GM13976 (cell line): ENCODE measurements around the gene LGI4.

Experiments
- DNase-seq: peaks from one replicate; pipeline ENCODE4 v3.0.0; 2012; ENCODE audit warnings: low spot score
- in situ Hi-C: fragments of 300-500 bp; cut with MboI; formaldehyde crosslinking; loops from one replicate; pipeline ENCODE4 v1.12.0; 2022; ENCODE audit warnings: low sequenced_read_pairs, mixed read lengths, inconsistent platforms; ENCODE audit not compliant: unreplicated experiment
- TF ChIP-seq, protein P1 (sequence below): IDR thresholded peaks from 2 replicates; pipeline ENCODE4 v1.5.1; 2012; ENCODE audit warnings: borderline replicate concordance, mild to moderate bottlenecking; ENCODE audit not compliant: insufficient read depth; ENCODE audit errors: extremely low read depth, missing control alignments, control extremely low read depth

LGI4 gene

DNA sequence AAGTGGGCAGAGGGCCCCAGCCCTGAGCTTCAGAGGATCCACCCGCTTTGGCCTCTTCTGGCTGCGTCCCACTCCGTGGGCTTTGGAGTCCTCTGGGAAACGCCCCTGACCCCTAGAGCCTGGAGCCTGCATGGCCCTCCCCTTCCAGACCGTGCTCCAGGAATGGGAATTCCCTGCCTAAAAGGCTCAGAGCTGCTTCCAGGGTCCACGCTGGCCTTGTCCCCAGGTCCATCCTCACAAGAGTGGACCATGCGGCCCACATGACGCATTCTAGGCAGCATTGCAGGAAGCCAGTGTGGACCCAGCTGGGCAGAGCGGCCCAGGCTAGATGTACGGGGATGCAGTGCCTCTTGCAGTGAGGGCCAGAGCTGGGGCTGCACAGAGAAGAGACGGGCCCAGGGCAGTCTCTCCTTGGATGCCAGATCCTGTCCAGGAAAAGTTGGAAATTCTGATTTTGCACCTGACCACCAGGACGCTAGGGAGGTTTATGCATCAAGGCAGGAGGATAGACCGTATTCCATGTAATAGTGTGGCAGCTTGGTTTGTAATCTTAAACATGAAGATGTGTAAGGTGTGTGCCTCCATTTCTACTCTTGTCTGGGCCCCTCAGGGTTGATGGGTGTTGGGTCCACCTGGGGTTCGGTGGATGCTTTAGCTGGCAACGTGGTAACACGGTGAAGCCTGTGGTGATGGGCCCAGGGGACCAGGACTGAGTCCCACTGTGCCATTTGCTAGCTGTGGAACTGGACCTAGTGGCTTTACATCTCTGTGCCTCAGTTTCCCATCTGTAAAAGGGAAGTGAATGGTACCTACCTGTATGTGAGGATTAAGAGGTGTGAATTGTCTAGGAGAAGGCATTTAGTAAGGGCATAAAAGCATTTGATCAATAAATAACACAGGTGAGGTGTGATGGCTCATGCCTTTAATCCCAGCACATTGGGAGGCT lies 34.0 kb downstream of the LGI4 start:
- DNase-seq = no peak
- TF ChIP-seq, protein P1, sequence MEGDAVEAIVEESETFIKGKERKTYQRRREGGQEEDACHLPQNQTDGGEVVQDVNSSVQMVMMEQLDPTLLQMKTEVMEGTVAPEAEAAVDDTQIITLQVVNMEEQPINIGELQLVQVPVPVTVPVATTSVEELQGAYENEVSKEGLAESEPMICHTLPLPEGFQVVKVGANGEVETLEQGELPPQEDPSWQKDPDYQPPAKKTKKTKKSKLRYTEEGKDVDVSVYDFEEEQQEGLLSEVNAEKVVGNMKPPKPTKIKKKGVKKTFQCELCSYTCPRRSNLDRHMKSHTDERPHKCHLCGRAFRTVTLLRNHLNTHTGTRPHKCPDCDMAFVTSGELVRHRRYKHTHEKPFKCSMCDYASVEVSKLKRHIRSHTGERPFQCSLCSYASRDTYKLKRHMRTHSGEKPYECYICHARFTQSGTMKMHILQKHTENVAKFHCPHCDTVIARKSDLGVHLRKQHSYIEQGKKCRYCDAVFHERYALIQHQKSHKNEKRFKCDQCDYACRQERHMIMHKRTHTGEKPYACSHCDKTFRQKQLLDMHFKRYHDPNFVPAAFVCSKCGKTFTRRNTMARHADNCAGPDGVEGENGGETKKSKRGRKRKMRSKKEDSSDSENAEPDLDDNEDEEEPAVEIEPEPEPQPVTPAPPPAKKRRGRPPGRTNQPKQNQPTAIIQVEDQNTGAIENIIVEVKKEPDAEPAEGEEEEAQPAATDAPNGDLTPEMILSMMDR = no peak
- in situ Hi-C loops = no loop called here

DNA sequence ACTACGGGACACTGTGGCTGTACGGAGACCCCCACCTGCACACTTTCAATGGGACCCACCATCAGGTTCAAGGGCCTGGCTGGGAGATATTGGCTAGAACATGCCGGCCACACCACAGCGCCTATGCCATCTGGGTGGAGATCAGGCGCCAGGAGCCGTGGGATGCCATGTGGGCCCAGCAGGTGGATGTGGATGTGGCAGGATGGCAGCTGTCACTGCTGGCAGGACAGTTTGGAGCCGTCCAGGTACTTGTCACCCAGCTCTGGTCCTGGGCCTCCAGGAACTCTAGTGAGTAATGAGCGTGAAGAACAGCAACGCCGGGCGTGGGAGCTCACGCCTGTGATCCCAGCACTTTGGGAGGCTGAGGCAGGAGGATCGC lies 35.0 kb downstream of the LGI4 start:
- TF ChIP-seq, protein P1 = no peak
- no peak for DNase-seq
- in situ Hi-C loops = no loop called here

DNA sequence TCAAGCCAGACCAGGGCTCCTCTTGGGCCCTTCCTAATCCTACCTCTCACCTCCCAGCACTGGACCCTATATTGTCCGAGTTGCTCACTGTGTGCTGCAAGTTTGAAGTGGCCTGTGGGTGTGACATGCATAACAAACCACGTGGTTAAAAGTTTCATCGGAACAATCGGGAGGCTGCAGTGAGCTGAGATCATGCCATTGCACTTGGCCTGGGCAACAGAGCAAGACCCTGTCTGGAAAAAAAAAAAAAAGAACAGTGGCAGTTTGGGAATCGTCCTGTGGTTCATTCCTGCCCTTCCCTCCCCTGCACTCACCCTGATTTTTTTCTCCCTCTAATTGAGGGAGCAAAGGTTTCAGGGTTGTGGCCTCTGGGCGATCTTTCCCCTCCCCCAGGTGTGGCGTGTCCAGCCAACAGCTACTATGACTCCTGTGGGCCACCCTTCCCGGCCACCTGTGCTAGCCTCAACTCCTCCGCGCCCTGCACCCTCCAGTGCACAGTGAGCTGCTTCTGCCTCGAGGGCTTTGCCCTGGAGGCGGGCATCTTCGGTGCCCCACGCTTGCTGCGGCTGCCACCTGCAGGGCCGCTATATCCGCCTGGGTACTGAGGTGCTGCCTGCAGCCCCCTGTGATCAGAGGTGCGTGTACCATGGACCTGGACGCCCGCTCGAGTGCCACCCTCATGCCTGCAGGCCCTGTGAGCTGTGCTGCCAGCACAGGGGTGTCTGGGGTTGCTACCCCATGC lies 35.5 kb downstream of the LGI4 start:
- TF ChIP-seq, protein P1 = no peak
- in situ Hi-C loops = no loop called here
- DNase-seq = no peak

DNA sequence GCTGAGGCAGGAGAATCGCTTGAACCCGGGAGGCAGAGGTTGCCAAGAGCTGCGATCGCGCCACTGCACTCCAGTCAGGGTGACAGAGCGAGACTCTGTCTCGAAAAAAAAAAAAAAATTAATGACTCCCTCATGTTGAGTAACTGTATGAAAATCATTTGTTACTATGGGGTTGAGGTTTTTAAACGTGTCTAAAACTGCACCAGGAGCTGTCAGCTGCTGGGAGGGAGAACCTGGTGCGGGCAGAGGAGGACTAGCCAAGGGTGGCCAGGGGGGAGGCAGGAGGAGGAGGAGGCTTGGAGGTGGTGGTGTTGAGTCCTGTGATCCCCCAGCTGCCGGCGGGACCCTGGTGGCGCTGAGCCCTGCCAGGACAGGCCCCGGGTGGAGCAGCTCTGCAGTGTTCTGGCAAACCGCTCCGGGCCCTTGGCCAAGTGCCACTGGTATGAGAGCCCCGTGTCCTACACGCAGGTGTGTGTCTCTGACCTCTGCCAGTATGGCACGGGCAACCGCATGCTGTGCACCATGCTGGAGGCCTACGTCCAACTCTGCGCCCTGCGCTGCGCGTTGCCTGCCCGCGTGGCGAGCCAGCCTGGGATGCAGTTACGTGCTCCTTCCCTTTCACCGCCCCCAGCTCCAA lies 36.3 kb downstream of the LGI4 start:
- in situ Hi-C loops = no loop called here
- DNase-seq = no peak
- TF ChIP-seq, protein P1 = no peak

DNA sequence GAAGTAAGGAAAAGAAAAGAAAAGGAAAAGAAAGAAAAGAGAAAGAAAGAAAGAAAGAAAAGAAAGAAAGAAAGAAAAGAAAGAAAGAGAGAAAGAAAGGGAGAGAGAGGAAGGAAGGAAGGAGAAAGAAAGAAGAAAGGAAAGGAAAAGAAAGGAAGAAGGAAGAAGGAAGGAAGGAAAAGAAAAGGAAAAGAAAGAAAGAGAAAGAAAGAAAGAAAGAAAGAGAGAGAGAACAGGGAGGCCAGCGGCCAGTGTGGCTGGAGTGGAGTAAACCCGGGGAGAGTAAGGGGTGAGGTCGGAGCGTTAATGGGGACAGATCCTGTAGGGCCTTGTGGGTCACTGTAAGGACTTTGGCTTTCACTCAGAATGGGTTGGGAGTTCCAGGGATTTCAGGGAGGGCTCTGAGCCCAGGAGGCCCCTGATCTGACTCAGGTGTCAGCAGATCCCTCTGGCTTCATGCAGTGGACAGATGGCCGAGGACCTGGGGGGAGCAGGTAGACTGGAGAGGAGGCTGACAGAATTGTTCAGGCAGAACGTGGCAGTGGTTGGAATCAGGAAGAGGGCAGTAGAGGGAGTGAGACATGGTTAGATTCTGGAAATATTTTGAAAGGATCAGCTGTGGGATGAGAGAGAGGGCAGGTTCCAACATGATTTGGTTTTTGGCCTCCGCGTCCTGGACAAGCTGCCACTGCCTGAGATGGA lies 39.0 kb downstream of the LGI4 start:
- in situ Hi-C loops = no loop called here
- no peak for DNase-seq
- TF ChIP-seq, protein P1 = no peak

DNA sequence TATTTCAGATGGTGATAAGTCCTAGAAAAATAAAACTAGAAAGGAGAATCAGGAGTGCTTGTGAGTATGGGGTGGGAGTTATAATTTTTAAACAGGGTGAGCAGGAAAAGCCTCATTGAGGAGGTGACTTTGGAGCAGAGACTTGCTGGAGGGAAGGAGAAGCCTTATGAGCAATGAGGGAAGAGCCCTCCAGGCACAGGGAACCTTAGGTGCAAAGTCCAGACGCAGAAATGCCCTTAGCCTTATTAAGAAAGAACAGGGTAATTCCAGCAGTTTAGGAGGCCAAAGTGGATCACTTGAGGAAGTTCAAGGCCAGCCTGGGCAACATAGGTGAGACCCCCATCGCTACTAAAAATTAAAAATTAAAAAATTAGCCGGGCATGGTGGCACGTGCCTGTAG lies 40.2 kb downstream of the LGI4 start:
- TF ChIP-seq, protein P1 = no peak
- DNase-seq = no peak
- in situ Hi-C loops = no loop called here
